ENCODE results near the gene SMYD3.

The SMYD3 gene

GRCh38 chr1:246317332-246318035, 189.6 kb downstream of the SMYD3 start:
- in situ Hi-C loops (cut with MboI; ENCODE audit: low sequenced_read_pairs), result no loop called here

- in situ Hi-C loops (cut with MboI; ENCODE audit: low sequenced_read_pairs), result no loop called here
These were observed 195.6 kb downstream of the SMYD3 start for GRCh38 chr1:246311461-246311860.

- in situ Hi-C loops (cut with MboI; ENCODE audit: low sequenced_read_pairs), result no loop called here
These were observed 197.7 kb downstream of the SMYD3 start for GRCh38 chr1:246309247-246309884.

- in situ Hi-C loops (cut with MboI; ENCODE audit: low sequenced_read_pairs), result no loop called here
These were observed 198.5 kb downstream of the SMYD3 start for GRCh38 chr1:246308533-246309075.

GRCh38 chr1:246306415-246307037, 200.6 kb downstream of the SMYD3 start:
- in situ Hi-C loops (cut with MboI; ENCODE audit: low sequenced_read_pairs), result no loop called here

- in situ Hi-C loops (cut with MboI; ENCODE audit: low sequenced_read_pairs), result no loop called here
These were observed 202.4 kb downstream of the SMYD3 start for GRCh38 chr1:246304484-246305259.

- in situ Hi-C loops (cut with MboI; ENCODE audit: low sequenced_read_pairs), result no loop called here
These were observed 204.3 kb downstream of the SMYD3 start for GRCh38 chr1:246302711-246303317.

- in situ Hi-C loops (cut with MboI; ENCODE audit: low sequenced_read_pairs), result no loop called here
These were observed 204.8 kb downstream of the SMYD3 start for GRCh38 chr1:246302251-246302625.

GRCh38 chr1:246301553-246302250, 205.4 kb downstream of the SMYD3 start:
- in situ Hi-C loops (cut with MboI; ENCODE audit: low sequenced_read_pairs), result no loop called here

GRCh38 chr1:246300626-246301549, 206.2 kb downstream of the SMYD3 start:
- in situ Hi-C loops (cut with MboI; ENCODE audit: low sequenced_read_pairs), result no loop called here

GRCh38 chr1:246297279-246298265, 209.5 kb downstream of the SMYD3 start:
- in situ Hi-C loops (cut with MboI; ENCODE audit: low sequenced_read_pairs), result no loop called here

- in situ Hi-C loops (cut with MboI; ENCODE audit: low sequenced_read_pairs), result no loop called here
These were observed 211.1 kb downstream of the SMYD3 start for GRCh38 chr1:246295968-246296367.

- in situ Hi-C loops (cut with MboI; ENCODE audit: low sequenced_read_pairs), result no loop called here
These were observed 211.7 kb downstream of the SMYD3 start for GRCh38 chr1:246295340-246295739.

GRCh38 chr1:246294263-246294662, 212.8 kb downstream of the SMYD3 start:
- in situ Hi-C loops (cut with MboI; ENCODE audit: low sequenced_read_pairs), result no loop called here

GRCh38 chr1:246293366-246294121, 213.5 kb downstream of the SMYD3 start:
- in situ Hi-C loops (cut with MboI; ENCODE audit: low sequenced_read_pairs), result no loop called here

GRCh38 chr1:246292571-246292970, 214.5 kb downstream of the SMYD3 start:
- in situ Hi-C loops (cut with MboI; ENCODE audit: low sequenced_read_pairs), result no loop called here

GRCh38 chr1:246291127-246291526, 216.0 kb downstream of the SMYD3 start:
- in situ Hi-C loops (cut with MboI; ENCODE audit: low sequenced_read_pairs), result no loop called here

Measured in HL-60/S4 treated with phorbol 12-myristate 13-acetate at 8.2 ng/mL for 4 days and 3 days (cell line).